Neural cell (in vitro differentiated cells): ENCODE measurements around the gene SF3B1. TPM values are rescaled to one million over a fixed set of nuclear protein-coding genes. Genes with fewer than 3 reads are reported as not detected.
A peak's percentile ranks its signal among the peaks of the same experiment; 100 is the strongest.

Source experiments
- H2AFZ ChIP-seq: fragments of 200-600, 300-800 bp; sonication (generic), shearing (Covaris generic); 2 replicates; pipeline ENCODE4 v1.6.0; 2014; ENCODE audit warnings: low read depth, mild to moderate bottlenecking, antibody characterized with exemption, low read length, moderate library complexity
- H3F3A ChIP-seq: fragments of 200-600 bp; shearing (Covaris generic); 2 replicates; pipeline ENCODE4 v1.6.1; 2016; ENCODE audit warnings: mild to moderate bottlenecking, moderate library complexity, mixed read lengths, antibody characterized with exemption, low read length; ENCODE audit not compliant: insufficient read depth, poor library complexity, severe bottlenecking
- H3K27ac ChIP-seq: fragments of 200-600, 300-800 bp; sonication (generic), shearing (Covaris generic); 2 replicates; pipeline ENCODE4 v1.5.1; 2014; ENCODE audit warnings: mild to moderate bottlenecking, low read length, moderate library complexity
- H3K27me3 ChIP-seq: fragments of 300-800, 200-600 bp; sonication (generic), shearing (Covaris generic); 2 replicates; pipeline ENCODE4 v1.6.0; 2014; ENCODE audit warnings: mild to moderate bottlenecking, low read depth, low read length, moderate library complexity; ENCODE audit not compliant: insufficient read depth
- H3K36me3 ChIP-seq: fragments of 300-800, 200-600 bp; sonication (generic), shearing (Covaris generic); 2 replicates; pipeline ENCODE4 v1.5.1; 2014; ENCODE audit warnings: mild to moderate bottlenecking, antibody characterized with exemption, low read length, moderate library complexity; ENCODE audit not compliant: insufficient read depth
- H3K4me2 ChIP-seq: fragments of 300-800, 200-600 bp; sonication (generic), shearing (Covaris generic); 2 replicates; pipeline ENCODE4 v1.6.0; 2014; ENCODE audit warnings: mild to moderate bottlenecking, low read length
- H3K4me3 ChIP-seq: fragments of 300-800, 200-600 bp; sonication (generic), shearing (Covaris generic); 2 replicates; pipeline ENCODE4 v1.5.1; 2014; ENCODE audit warnings: mild to moderate bottlenecking, low read length, moderate library complexity
- H3K79me2 ChIP-seq: fragments of 200-600 bp; shearing (Covaris generic); replicated peaks from 2 replicates; pipeline ENCODE4 v1.6.0; 2014; ENCODE audit warnings: mild to moderate bottlenecking, low read length, moderate library complexity; ENCODE audit not compliant: insufficient read depth
- H3K9ac ChIP-seq: fragments of 300-800, 200-600 bp; sonication (generic), shearing (Covaris generic); 2 replicates; pipeline ENCODE4 v1.6.1; 2016; ENCODE audit warnings: mild to moderate bottlenecking, low read length, mixed read lengths
- H3K9me2 ChIP-seq: fragments of 200-600 bp; shearing (Covaris generic); 2 replicates; pipeline ENCODE4 v1.6.1; 2016; ENCODE audit warnings: mild to moderate bottlenecking, low read length, mixed read lengths; ENCODE audit not compliant: insufficient read depth
- H3K9me3 ChIP-seq: fragments of 200-600, 300-800 bp; sonication (generic), shearing (Covaris generic); 2 replicates; pipeline ENCODE4 v1.6.1; 2016; ENCODE audit warnings: mild to moderate bottlenecking, mixed run types, low read length, moderate library complexity, mixed read lengths
- H4K20me1 ChIP-seq: fragments of 200-600 bp; shearing (Covaris generic); 2 replicates; pipeline ENCODE4 v1.6.1; 2016; ENCODE audit warnings: mild to moderate bottlenecking, mixed run types; ENCODE audit not compliant: insufficient read depth
- CTCF ChIP-seq: fragments of 450-650 bp; IDR thresholded peaks from 2 replicates; pipeline ENCODE4 v1.5.1; 2014; ENCODE audit warnings: antibody characterized with exemption, mild to moderate bottlenecking, moderate library complexity; ENCODE audit not compliant: poor library complexity, severe bottlenecking
- EP300 ChIP-seq: fragments of 450-650 bp; conservative IDR thresholded peaks from 2 replicates; pipeline ENCODE4 v1.6.1; 2014; ENCODE audit warnings: antibody characterized with exemption, mild to moderate bottlenecking, moderate library complexity; ENCODE audit not compliant: poor library complexity, severe bottlenecking
- EZH2 ChIP-seq: fragments of 200-600, 300-800 bp; shearing (Covaris generic), sonication (generic); IDR thresholded peaks from 2 replicates; pipeline ENCODE4 v1.6.1; 2014; ENCODE audit warnings: antibody characterized with exemption, low read length, borderline replicate concordance, mild to moderate bottlenecking; ENCODE audit not compliant: insufficient read depth, poor library complexity, severe bottlenecking
- MXI1 ChIP-seq: fragments of 450-650 bp; conservative IDR thresholded peaks from 2 replicates; pipeline ENCODE4 v1.6.1; 2014; ENCODE audit warnings: antibody characterized with exemption, mild to moderate bottlenecking; ENCODE audit not compliant: poor library complexity, severe bottlenecking
- POLR2AphosphoS5 ChIP-seq: IDR thresholded peaks from 2 replicates; pipeline ENCODE4 v1.6.1; 2012
- RAD21 ChIP-seq: fragments of 450-650 bp; conservative IDR thresholded peaks from 2 replicates; pipeline ENCODE4 v1.6.1; 2014; ENCODE audit warnings: antibody characterized with exemption, mild to moderate bottlenecking, moderate library complexity
- REST ChIP-seq: IDR thresholded peaks from 2 replicates; pipeline ENCODE4 v1.6.1; 2012; ENCODE audit warnings: borderline replicate concordance
- SMC3 ChIP-seq: fragments of 450-650 bp; conservative IDR thresholded peaks from 2 replicates; pipeline ENCODE4 v1.6.1; 2014; ENCODE audit warnings: antibody characterized with exemption, mild to moderate bottlenecking, moderate library complexity; ENCODE audit not compliant: poor library complexity
- TAF1 ChIP-seq: IDR thresholded peaks from 2 replicates; pipeline ENCODE4 v1.6.1; 2012; ENCODE audit warnings: low read depth
- polyA plus RNA-seq: library from polyadenylated mRNA; depleted of rRNA; stranded (reverse); fragments of >200 nt; gene quantifications from 2 replicates; pipeline ENCODE4 v1.2.3, GENCODE V29; 2014

The SF3B1 gene
- polyA plus RNA-seq, 1 donor from 2014 or later: 1,143 TPM

DNA sequence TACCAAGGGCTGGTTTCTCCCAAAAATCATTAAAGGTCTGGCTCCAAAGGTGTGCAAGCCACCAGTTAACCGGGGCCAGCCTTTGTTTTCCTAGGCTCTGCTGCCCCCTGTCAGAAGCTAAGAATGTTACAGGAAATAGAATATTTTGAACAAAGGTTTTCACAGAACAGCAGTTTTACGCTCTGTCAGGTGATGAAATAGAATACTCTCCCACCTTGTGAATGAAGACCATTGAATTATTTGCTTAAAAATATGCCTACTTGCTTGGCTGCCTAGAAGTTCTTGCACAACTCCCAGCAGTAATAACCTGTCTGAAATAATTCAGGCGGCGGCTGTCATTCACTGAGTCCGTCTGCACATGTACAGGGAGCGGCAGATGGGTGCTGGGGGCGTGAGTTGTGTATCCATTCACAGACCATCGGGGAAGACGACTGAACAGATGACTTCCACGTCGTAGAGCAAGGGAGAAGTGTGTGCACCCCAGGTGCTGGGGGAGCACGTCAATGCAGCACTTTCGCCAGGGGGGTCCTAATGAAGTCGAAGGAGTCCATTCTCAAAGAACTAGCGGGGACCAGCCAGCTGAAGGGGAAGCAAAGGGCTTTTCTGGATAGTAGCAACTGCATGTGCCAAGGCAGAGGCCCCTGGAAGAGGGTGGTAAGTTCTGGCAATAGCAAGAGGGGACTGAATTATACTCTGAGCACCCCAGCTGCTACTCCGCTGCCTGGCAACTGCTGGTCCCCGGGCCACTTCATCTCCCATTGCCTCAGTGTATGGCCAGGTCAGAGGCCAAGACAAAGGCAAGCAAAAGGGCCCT is 56.1 kb downstream of the SF3B1 start:
- no peaks in the 10 kb centered on the region for H3K9me2 ChIP-seq
- peak overlapping the region; percentile 70 for H2AFZ ChIP-seq
- H3K79me2 ChIP-seq: no peaks in the 10 kb centered on the region
- H3K27ac ChIP-seq: peak overlapping the region; percentile 33
- H3K4me2 ChIP-seq: no peak overlapping the region
- no peak overlapping the region for H3K4me3 ChIP-seq
- no peaks in the 10 kb centered on the region for H4K20me1 ChIP-seq
- no peaks in the 10 kb centered on the region for H3K9me3 ChIP-seq
- no peak for TF ChIP-seq MXI1
- peak; percentile 98 for TF ChIP-seq RAD21
- TF ChIP-seq EZH2: no peak
- TF ChIP-seq SMC3: peak; percentile 98
- peak; percentile 94 for TF ChIP-seq CTCF
- H3K27me3 ChIP-seq: no peaks in the 10 kb centered on the region
- peak overlapping the region; percentile 34 for H3K9ac ChIP-seq
- H3K36me3 ChIP-seq: no peaks in the 10 kb centered on the region
- H3F3A ChIP-seq: no peaks in the 10 kb centered on the region

DNA sequence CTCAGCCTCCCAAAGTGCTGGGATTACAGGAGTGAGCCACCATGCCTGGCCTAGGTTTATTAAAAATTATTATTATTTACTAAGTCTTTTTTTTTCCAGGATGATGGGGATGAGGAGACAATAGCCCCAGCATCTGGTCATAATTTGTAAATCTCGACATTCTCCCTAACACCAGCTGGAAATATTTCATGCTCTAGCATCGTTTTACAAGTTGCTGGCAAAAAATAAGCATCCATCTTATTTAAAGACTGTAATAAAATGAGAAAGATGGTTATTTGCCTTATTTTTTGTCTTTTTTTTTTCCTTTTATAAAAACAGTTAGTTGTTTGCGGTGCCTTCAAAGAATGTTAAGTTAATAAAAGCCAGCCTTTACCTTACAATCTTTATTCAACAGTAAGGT is 56.7 kb downstream of the SF3B1 start:
- Histone ChIP-seq H3K4me3 (no peak overlapping the region), H3K36me3 (no peaks in the 10 kb centered on the region), H2AFZ (no peak overlapping the region), H3K9me3 (no peaks in the 10 kb centered on the region), H4K20me1 (no peaks in the 10 kb centered on the region), H3K4me2 (no peak overlapping the region), H3K9ac (no peak overlapping the region), H3K79me2 (no peaks in the 10 kb centered on the region), H3K27ac (no peak overlapping the region), H3K9me2 (no peaks in the 10 kb centered on the region), H3F3A (no peaks in the 10 kb centered on the region), H3K27me3 (no peaks in the 10 kb centered on the region)
- TF ChIP-seq CTCF (no peak), SMC3 (no peak)

DNA sequence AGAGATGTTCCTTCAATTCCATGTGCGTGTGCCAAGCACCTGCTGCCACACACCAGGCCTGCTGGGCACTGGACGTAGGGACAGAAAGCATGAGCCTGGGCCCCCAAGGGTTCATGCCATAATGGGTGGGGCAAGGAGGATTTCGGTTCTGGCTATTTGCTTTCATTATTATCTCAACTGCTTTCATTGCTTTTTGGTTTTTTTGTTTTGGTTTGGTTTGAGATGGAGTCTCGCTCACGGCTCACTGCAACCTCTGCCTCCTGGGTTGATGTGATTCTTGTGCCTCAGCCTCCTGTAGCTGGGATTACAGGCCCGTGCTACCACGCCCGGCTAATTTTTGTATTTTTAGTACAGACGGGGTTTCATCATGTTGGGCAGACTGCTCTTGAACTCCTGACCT is 57.2 kb downstream of the SF3B1 start:
- no peaks in the 10 kb centered on the region for H3K79me2 ChIP-seq
- no peaks in the 10 kb centered on the region for H3K36me3 ChIP-seq
- H3K9me2 ChIP-seq: no peaks in the 10 kb centered on the region
- H3K27me3 ChIP-seq: no peaks in the 10 kb centered on the region
- no peak overlapping the region for H3K27ac ChIP-seq
- no peaks in the 10 kb centered on the region for H3F3A ChIP-seq
- TF ChIP-seq TAF1 (no peak), SMC3 (no peak), EZH2 (no peak), EP300 (no peak), POLR2AphosphoS5 (no peak), REST (no peak), RAD21 (no peak)
- no peak overlapping the region for H3K4me2 ChIP-seq
- no peaks in the 10 kb centered on the region for H3K9me3 ChIP-seq
- no peak overlapping the region for H2AFZ ChIP-seq
- H3K4me3 ChIP-seq: no peak overlapping the region
- no peak overlapping the region for H3K9ac ChIP-seq
- H4K20me1 ChIP-seq: no peaks in the 10 kb centered on the region
